SKM-1 (cell line): Measurements from ENCODE around the gene MTR.

Source experiments
- DNase-seq: peaks from one replicate; lab custom pipeline; 2025; ENCODE audit not compliant: unreplicated experiment; lab: John Stamatoyannopoulos, UW

Gene MTR

DNA sequence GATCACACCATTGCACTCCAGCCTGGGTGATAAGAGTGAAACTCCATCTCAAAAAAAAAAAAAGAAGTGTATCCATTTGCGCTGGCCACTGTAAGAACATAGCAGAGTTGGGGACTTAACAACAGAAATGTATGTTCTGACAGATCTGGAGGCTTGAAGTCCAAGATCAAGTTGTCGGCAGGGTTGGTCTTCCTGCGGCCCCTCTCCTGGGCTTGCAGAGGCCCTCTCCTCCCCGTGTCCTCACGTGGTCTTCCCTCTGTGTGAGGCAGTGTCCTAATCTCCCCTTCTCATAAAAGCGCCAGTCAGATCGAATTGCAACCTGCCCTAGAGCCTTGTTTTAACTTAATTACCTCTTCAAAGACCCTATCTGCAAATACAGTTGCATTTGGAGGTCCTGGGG is 156.6 kb downstream of the MTR start:
- DNase-seq = no peak

DNA sequence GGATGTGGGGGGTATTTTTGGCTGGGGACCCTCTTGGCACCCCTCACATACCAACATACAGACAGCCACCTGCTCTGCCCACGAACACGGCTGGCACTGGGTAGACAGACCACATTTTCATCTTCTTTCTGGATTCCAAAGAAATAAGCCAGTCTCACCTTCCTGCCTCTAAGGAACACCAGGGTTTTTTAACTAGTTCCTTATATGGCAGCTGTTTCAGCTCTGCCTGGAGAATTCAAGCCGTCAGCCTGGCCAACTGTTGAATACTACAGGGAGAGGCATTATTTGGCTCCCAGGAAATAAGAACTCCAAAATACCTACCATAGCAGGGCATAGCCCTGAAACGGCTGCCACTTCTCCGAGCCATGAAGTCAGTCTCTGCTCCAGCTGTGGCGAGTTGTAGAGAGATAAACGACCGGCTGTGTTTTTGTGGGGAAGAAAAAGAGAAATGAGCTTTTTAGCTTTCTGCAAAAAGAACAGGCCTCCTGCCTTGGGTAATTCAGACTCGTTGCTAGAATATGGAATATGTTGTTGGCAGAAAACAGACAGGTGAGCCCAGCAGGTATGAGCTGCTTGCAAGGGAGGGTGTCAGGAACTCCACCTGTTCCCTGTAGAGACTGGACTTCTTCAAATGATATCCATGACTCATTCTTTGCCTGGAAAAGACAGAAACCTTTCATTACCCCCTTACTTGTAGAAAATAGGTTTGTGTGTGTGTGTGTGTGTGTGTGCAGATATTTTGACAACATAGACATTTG is 157.3 kb downstream of the MTR start:
- no peak for DNase-seq

DNA sequence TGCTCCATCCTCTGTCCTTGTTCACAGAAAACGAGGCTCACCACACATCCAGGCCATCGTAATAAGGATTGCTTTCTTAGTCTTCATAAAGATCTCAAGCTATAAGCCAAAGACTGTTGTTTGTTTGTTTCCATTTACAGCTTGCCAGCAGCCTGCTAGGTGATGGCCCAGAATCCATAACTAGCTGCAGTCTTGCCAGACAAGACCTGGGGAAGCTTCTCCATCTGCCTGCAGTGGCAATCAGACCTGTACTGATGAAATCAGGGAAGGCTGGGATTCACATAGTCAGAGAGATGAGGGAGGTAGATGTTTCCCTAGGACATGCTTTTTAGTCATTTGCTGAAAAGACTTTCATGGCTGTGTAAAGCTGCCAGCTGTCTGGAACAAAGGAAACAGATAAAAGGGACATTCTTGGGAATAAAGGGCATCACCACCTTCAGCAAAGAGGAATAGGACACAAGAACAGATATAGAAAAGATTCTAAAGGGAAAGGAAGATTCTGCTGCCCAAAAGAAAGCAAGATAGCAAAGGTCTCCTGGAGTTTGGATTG is 158.1 kb downstream of the MTR start:
- no peak for DNase-seq
